HEK293T (cell line): ENCODE measurements around the gene CTSA.

Experiments used
- CTCF ChIA-PET: fragments of 350-600 bp; formaldehyde crosslinking; extraction: SDS; loops from one replicate; lab custom pipeline; 2021; ENCODE audit warnings: antibody characterized with exemption, inconsistent platforms; lab: Yijun Ruan, JAX
- POLR2A ChIA-PET: fragments of 350-600 bp; formaldehyde crosslinking; extraction: SDS; loops from one replicate; lab custom pipeline; 2020; ENCODE audit warnings: antibody characterized with exemption, inconsistent platforms; lab: Yijun Ruan, JAX
- DNase-seq: peaks from one replicate; pipeline ENCODE4 v3.0.0; 2012; ENCODE audit warnings: mixed read lengths; ENCODE audit errors: extremely low spot score
- ARNT ChIP-seq: fragments of 450-650 bp; IDR thresholded peaks from 2 replicates; pipeline ENCODE4 v1.6.1; 2017; ENCODE audit warnings: mild to moderate bottlenecking
- BHLHE40 ChIP-seq: fragments of 450-650 bp; IDR thresholded peaks from 2 replicates; pipeline ENCODE4 v1.6.1; 2016; ENCODE audit warnings: mild to moderate bottlenecking, moderate library complexity, borderline replicate concordance
- CTBP1 ChIP-seq: fragments of 450-650 bp; IDR thresholded peaks from 2 replicates; pipeline ENCODE4 v1.6.1; 2016; ENCODE audit warnings: borderline replicate concordance
- ELF4 ChIP-seq: fragments of 450-650 bp; IDR thresholded peaks from 2 replicates; pipeline ENCODE4 v1.6.1; 2017; ENCODE audit warnings: antibody characterized with exemption
- FOXA1 ChIP-seq: fragments of 450-650 bp; IDR thresholded peaks from 2 replicates; pipeline ENCODE4 v1.6.1; 2016; ENCODE audit warnings: mild to moderate bottlenecking
- FOXK2 ChIP-seq: fragments of 450-650 bp; IDR thresholded peaks from 2 replicates; pipeline ENCODE4 v1.6.1; 2016; ENCODE audit warnings: mild to moderate bottlenecking
- FOXM1 ChIP-seq: fragments of 450-650 bp; IDR thresholded peaks from 2 replicates; pipeline ENCODE4 v1.6.1; 2017; ENCODE audit warnings: mild to moderate bottlenecking, borderline replicate concordance
- HDGF ChIP-seq: fragments of 450-650 bp; IDR thresholded peaks from 2 replicates; pipeline ENCODE4 v1.6.1; 2017; ENCODE audit warnings: antibody characterized with exemption, borderline replicate concordance
- L3MBTL2 ChIP-seq: fragments of 450-650 bp; conservative IDR thresholded peaks from 2 replicates; pipeline ENCODE4 v1.6.1; 2016; ENCODE audit warnings: mild to moderate bottlenecking
- LEF1 ChIP-seq: fragments of 450-650 bp; IDR thresholded peaks from 2 replicates; pipeline ENCODE4 v1.6.1; 2017; ENCODE audit warnings: mild to moderate bottlenecking, borderline replicate concordance
- NFRKB ChIP-seq: fragments of 450-650 bp; IDR thresholded peaks from 2 replicates; pipeline ENCODE4 v1.6.1; 2016; ENCODE audit warnings: mild to moderate bottlenecking, moderate library complexity
- PKNOX1 ChIP-seq: fragments of 450-650 bp; IDR thresholded peaks from 2 replicates; pipeline ENCODE4 v1.6.1; 2016
- SP1 ChIP-seq: fragments of 450-650 bp; IDR thresholded peaks from 2 replicates; pipeline ENCODE4 v1.6.1; 2017
- SUZ12 ChIP-seq: fragments of 450-650 bp; IDR thresholded peaks from 2 replicates; pipeline ENCODE4 v1.6.1; 2016; ENCODE audit warnings: mild to moderate bottlenecking
- TARDBP ChIP-seq: fragments of 450-650 bp; IDR thresholded peaks from 2 replicates; pipeline ENCODE4 v1.6.1; 2016
- ZNF384 ChIP-seq: fragments of 450-650 bp; IDR thresholded peaks from 2 replicates; pipeline ENCODE4 v1.6.1; 2016

CTSA gene

GRCh38 chr20:45913116-45913515 lies 22.0 kb downstream of the CTSA start:
- ChIA-PET CTCF (no interaction called here), POLR2A (no interaction called here)
- DNase-seq, result no peak
- TF ChIP-seq PKNOX1 (no peak), FOXK2 (no peak)

- ChIA-PET POLR2A (interaction anchor here (3.0 kb wide), 1 partner anchor 17 kb away, joined by 11 read pairs; the partner anchor contains the start of gene PCIF1), CTCF (no interaction called here)
- TF ChIP-seq NFRKB (no peak), ELF4 (no peak), ZNF384 (no peak), CTBP1 (no peak), SUZ12 (no peak), HDGF (no peak), ARNT (no peak), PKNOX1 (no peak), FOXA1 (no peak)
- no peak for DNase-seq
Measured at GRCh38 chr20:45917790-45918141, 26.6 kb downstream of the CTSA start.

- ChIA-PET POLR2A (interaction anchor here (2.8 to 3.0 kb wide), 2 partner anchors 16 kb away, joined by 11 to 19 read pairs; partner anchors contain the start of gene PCIF1), CTCF (no interaction called here)
- TF ChIP-seq SP1 (no peak), FOXA1 (no peak), LEF1 (no peak), NFRKB (no peak), L3MBTL2 (no peak), SUZ12 (no peak), HDGF (no peak), FOXM1 (no peak), CTBP1 (no peak), BHLHE40 (no peak), TARDBP (no peak), ZNF384 (no peak)
- no peak for DNase-seq
Measured at GRCh38 chr20:45918182-45918737, 27.1 kb downstream of the CTSA start.

GRCh38 chr20:45918779-45919537 lies 27.8 kb downstream of the CTSA start:
- ChIA-PET POLR2A (interaction anchor here (0.7 to 2.8 kb wide), 4 partner anchors 8 to 79 kb away, joined by 3 to 19 read pairs (median 4); partner anchors contain the start of gene PCIF1), CTCF (no interaction called here)
- DNase-seq, result no peak
- TF ChIP-seq FOXM1, result no peak
- no peak for TF ChIP-seq BHLHE40
- no peak for TF ChIP-seq PKNOX1
- no peak for TF ChIP-seq TARDBP
- no peak for TF ChIP-seq L3MBTL2
- no peak for TF ChIP-seq FOXK2
- no peak for TF ChIP-seq CTBP1
- no peak for TF ChIP-seq ZNF384
- TF ChIP-seq ARNT, result no peak
- no peak for TF ChIP-seq LEF1
- no peak for TF ChIP-seq HDGF
- no peak for TF ChIP-seq SUZ12
- TF ChIP-seq FOXA1, result no peak

- CTCF ChIA-PET, result no interaction called here
- no peak for TF ChIP-seq TARDBP
- no peak for TF ChIP-seq SP1
- no peak for TF ChIP-seq PKNOX1
- TF ChIP-seq L3MBTL2, result no peak
- no peak for TF ChIP-seq CTBP1
- TF ChIP-seq ARNT, result no peak
- no peak for TF ChIP-seq HDGF
- TF ChIP-seq FOXA1, result no peak
- TF ChIP-seq SUZ12, result no peak
- no peak for TF ChIP-seq ZNF384
- no peak for TF ChIP-seq FOXK2
- no peak for TF ChIP-seq NFRKB
- no peak for TF ChIP-seq BHLHE40
- DNase-seq, result no peak
- POLR2A ChIA-PET, result interaction anchor here (0.7 to 2.8 kb wide), 4 partner anchors 9 to 80 kb away, joined by 3 to 19 read pairs (median 4); partner anchors contain the start of gene PCIF1
Measured at GRCh38 chr20:45919542-45920399, 28.6 kb downstream of the CTSA start.
